SH-SY5Y (cell line): ENCODE results near the gene SNX3.

ENCODE experiments used
- GATA2 ChIP-seq: IDR thresholded peaks from 2 replicates; pipeline ENCODE4 v1.6.1; 2011; ENCODE audit warnings: mild to moderate bottlenecking, low read depth, low read length
- GATA3 ChIP-seq: IDR thresholded peaks from 2 replicates; pipeline ENCODE4 v1.6.1; 2011; ENCODE audit warnings: low read depth, mild to moderate bottlenecking, low read length, moderate library complexity

DNA sequence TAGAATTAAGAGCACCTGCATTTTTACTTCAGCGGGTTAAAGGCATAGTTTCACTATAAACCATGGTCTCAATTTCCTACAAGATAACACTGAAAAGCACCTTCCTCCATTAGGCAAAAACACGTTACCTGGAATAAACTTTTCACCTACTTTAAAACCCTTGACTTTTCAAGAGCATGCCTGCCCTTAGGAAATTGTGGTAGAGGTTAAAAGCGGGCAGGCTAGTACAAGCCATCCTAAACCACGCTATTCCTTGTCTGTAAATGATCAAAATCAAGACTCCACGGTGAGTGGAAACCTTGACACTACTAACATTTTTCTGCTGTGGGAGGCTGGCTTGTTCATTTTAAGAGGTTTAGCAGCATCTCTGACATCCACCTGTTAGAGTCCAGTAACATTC is 51.1 kb downstream of the SNX3 start:
- TF ChIP-seq GATA2 (no peak), GATA3 (no peak)
